Stimulated activated naive B cell treated with anti-CD40 and anti-IgM and Interleukin-4, amounts not matched to agents 10 μg/mL and 1 μg/mL and 100 μg/mL, for 72 hours (primary cell): ENCODE measurements around the gene RTL5.

Experiments used
- ATAC-seq, 2 donors: fragments of 150-1000 bp; cut with Tn5 transposase; replicated peaks; 2 replicates each; pipeline ENCODE4 v1.10.0; 2021; ENCODE audit warnings: moderate library complexity in 1 of 2
- DNase-seq: peaks from one replicate; pipeline ENCODE4 v3.0.0; 2021
- H3K27ac Mint-ChIP-seq: one replicate; pipeline ENCODE4 v1.8.0; 2022; ENCODE audit warnings: mild to moderate bottlenecking, mixed read lengths
- H3K27me3 Mint-ChIP-seq, 2 donors: one replicate each; pipeline ENCODE4 v1.8.0; 2022; ENCODE audit warnings: mixed read lengths in 2 of 2
- H3K36me3 Mint-ChIP-seq, 2 donors: one replicate each; pipeline ENCODE4 v1.8.0; 2022; ENCODE audit warnings: mixed read lengths in 2 of 2, mild to moderate bottlenecking in 1 of 2
- H3K4me1 Mint-ChIP-seq, 2 donors: one replicate each; pipeline ENCODE4 v1.8.0; 2022; ENCODE audit warnings: mixed read lengths in 2 of 2, mild to moderate bottlenecking in 1 of 2
- H3K4me3 Mint-ChIP-seq, 2 donors: one replicate each; pipeline ENCODE4 v1.8.0; 2022; ENCODE audit warnings: mild to moderate bottlenecking in 2 of 2, mixed read lengths in 2 of 2, moderate library complexity in 1 of 2
- H3K9me3 Mint-ChIP-seq, 2 donors: one replicate each; pipeline ENCODE4 v1.8.0; 2022; ENCODE audit warnings: mixed read lengths in 2 of 2, mild to moderate bottlenecking in 1 of 2

The RTL5 gene

DNA sequence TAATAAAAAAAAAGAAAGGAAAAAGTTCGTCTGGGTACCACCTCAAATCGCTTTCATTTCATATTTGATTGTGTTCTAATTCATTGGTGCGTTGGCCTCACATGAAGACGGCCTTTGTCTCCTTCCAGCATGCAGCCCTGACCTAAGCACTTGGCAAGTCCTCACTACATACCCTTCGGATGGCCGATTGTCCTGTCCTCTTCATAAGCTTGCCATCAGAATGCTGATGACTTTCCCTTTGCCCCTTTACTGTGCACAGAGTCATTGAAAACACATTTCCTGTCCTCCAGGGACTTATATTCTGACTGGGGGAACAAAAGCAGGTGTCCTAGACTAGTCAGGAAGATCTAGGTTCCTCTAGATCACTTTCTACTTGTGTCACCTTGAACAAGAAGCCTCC lies 43.0 kb downstream of the RTL5 start:
- Mint-ChIP-seq H3K36me3 (no peaks in the 10 kb centered on the region), H3K27me3 (peaks cover 5 to 17% of the 10 kb centered on the region in 2 donors)
- no peak for ATAC-seq

DNA sequence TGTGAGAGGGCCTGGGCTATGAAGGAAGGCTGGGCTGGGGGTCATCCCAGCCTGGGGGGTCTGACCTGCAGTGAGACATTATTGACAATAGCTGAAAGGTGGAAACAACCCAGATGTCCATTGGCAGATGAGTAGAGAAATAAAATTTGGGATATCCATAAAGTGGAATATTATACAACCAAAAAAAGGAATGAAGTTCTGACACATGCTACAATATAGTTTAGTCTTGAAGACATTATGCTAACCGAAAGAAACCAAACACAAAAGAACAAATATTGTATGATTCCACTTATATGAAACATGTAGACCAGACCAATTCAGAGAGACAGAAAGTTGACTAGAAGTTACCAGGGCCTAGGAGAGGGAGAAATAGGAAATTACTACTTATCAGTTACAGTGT lies 44.7 kb downstream of the RTL5 start:
- Mint-ChIP-seq H3K27me3 (peaks cover 5 to 18% of the 10 kb centered on the region in 2 donors), H3K36me3 (no peaks in the 10 kb centered on the region), H3K4me1 (peaks cover 0 to 4% of the 10 kb centered on the region in 2 donors), H3K4me3 (no peak overlapping the region), H3K9me3 (no peaks in the 10 kb centered on the region), H3K27ac (no peak overlapping the region)
- DNase-seq (no peak), ATAC-seq (no peak)

More for the DNA sequence above, 43.0 kb downstream of the RTL5 start:
- Mint-ChIP-seq H3K27ac (no peak overlapping the region), H3K4me3 (no peak overlapping the region), H3K4me1 (peaks cover 0 to 4% of the 10 kb centered on the region in 2 donors), H3K9me3 (no peaks in the 10 kb centered on the region)
- no peak for DNase-seq

GRCh38 chrX:72084114-72084513 lies 47.6 kb downstream of the RTL5 start:
- DNase-seq (no peak), ATAC-seq (no peak)
- no peaks in the 10 kb centered on the region for H3K9me3 Mint-ChIP-seq
- H3K4me1 Mint-ChIP-seq: peaks cover 0 to 9% of the 10 kb centered on the region in 2 donors
- H3K4me3 Mint-ChIP-seq: no peak overlapping the region
- peaks cover 7 to 22% of the 10 kb centered on the region in 2 donors for H3K27me3 Mint-ChIP-seq
- no peaks in the 10 kb centered on the region for H3K36me3 Mint-ChIP-seq
- no peak overlapping the region for H3K27ac Mint-ChIP-seq

- ATAC-seq (no peak), DNase-seq (no peak)
- Mint-ChIP-seq H3K27ac (no peak overlapping the region), H3K4me3 (no peak overlapping the region), H3K9me3 (no peaks in the 10 kb centered on the region), H3K4me1 (peaks cover 2 to 9% of the 10 kb centered on the region in 2 donors), H3K36me3 (no peaks in the 10 kb centered on the region), H3K27me3 (peaks cover 15 to 30% of the 10 kb centered on the region in 2 donors)
Measured at GRCh38 chrX:72083291-72083690, 48.4 kb downstream of the RTL5 start.

- H3K36me3 Mint-ChIP-seq: no peaks in the 10 kb centered on the region
- peaks cover 2 to 9% of the 10 kb centered on the region in 2 donors for H3K4me1 Mint-ChIP-seq
- no peak for DNase-seq
- H3K27ac Mint-ChIP-seq: no peak overlapping the region
- H3K9me3 Mint-ChIP-seq: no peaks in the 10 kb centered on the region
- no peak for ATAC-seq
- peaks cover 15 to 31% of the 10 kb centered on the region in 2 donors for H3K27me3 Mint-ChIP-seq
- no peak overlapping the region for H3K4me3 Mint-ChIP-seq
Measured at GRCh38 chrX:72081605-72082320, 50.0 kb downstream of the RTL5 start.

- Mint-ChIP-seq H3K9me3 (no peaks in the 10 kb centered on the region), H3K4me1 (peaks cover 2 to 9% of the 10 kb centered on the region in 2 donors), H3K4me3 (no peak overlapping the region), H3K27ac (no peak overlapping the region), H3K36me3 (no peaks in the 10 kb centered on the region), H3K27me3 (peaks cover 15 to 29% of the 10 kb centered on the region in 2 donors)
- no peak for DNase-seq
- ATAC-seq: no peak
Measured at GRCh38 chrX:72080800-72081199, 50.9 kb downstream of the RTL5 start.

DNA sequence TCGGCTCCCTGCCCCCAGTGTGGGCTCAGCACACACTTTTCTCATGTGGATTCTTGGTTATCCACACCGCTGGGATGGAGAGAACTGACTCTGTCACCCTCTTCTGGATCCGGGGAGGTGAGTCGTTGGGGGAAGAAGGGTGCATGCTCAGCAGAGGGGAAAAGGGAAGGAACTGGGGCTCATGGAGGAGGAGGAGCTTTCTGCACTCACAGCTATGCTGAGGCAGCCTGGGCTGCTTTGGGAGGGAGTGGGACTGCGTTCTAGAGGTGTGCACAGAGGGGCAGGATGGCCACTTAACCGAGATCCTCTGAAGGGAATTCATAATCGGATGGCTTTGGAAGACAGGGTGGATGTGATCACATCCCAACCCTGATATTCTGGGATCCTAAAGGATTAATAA lies 51.6 kb downstream of the RTL5 start:
- H3K4me3 Mint-ChIP-seq: no peak overlapping the region
- peaks cover 2 to 9% of the 10 kb centered on the region in 2 donors for H3K4me1 Mint-ChIP-seq
- ATAC-seq (no peak), DNase-seq (no peak)
- no peak overlapping the region for H3K27ac Mint-ChIP-seq
- peaks cover 15 to 28% of the 10 kb centered on the region in 2 donors for H3K27me3 Mint-ChIP-seq
- no peaks in the 10 kb centered on the region for H3K9me3 Mint-ChIP-seq
- no peaks in the 10 kb centered on the region for H3K36me3 Mint-ChIP-seq

DNA sequence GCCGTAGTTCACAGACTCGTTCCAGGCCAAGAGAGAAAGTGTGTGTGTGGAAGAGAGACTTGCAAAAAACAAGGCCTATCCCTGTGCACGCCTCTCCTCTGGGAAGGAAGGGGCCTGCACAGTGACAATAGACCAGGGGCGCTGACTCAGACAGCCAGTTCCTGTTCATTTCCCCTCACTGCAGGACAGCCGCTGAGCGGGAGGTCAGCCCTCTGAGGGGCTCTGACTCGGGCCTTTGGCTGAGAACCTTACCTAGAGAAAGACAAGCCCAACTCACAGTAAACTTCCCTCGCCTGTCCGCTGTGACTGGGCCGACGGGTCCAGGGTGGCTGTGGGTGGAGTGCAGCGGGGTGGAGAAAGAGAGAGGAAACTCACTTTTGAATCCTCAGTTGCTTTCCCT lies 52.1 kb downstream of the RTL5 start:
- Mint-ChIP-seq H3K27me3 (peaks cover 15 to 28% of the 10 kb centered on the region in 2 donors), H3K9me3 (no peaks in the 10 kb centered on the region), H3K4me3 (no peak overlapping the region), H3K36me3 (no peaks in the 10 kb centered on the region), H3K27ac (no peak overlapping the region), H3K4me1 (peaks cover 2 to 9% of the 10 kb centered on the region in 2 donors)
- ATAC-seq (no peak), DNase-seq (no peak)

DNA sequence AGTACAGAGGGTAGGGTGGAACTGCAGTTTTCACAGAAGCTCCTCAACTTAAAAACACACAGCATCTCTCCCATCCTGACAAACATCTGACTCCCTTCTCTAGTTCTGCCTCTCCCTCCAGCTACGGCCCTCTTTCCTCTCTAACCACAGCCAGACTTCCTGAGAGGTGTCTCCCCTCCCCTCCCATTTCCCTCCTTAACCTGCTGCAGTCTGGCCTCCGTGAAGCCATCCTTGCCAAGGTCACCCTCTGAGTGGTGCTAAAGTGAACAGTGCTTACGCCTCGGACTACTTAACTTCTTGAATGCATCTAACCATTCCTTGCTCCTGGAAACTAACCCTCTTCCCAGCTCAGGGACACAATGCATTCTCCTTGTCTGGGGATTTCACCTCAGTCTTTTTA lies 53.3 kb downstream of the RTL5 start:
- DNase-seq (no peak), ATAC-seq (no peak)
- H3K27me3 Mint-ChIP-seq: peaks cover 15 to 22% of the 10 kb centered on the region in 2 donors
- no peak overlapping the region for H3K27ac Mint-ChIP-seq
- no peak overlapping the region for H3K4me3 Mint-ChIP-seq
- peaks cover 2 to 9% of the 10 kb centered on the region in 2 donors for H3K4me1 Mint-ChIP-seq
- H3K36me3 Mint-ChIP-seq: no peaks in the 10 kb centered on the region
- no peaks in the 10 kb centered on the region for H3K9me3 Mint-ChIP-seq
